Epithelial cell of esophagus (primary cell): Measurements from ENCODE around the gene CALD1.

Experiments
- DNase-seq: peaks from one replicate; pipeline ENCODE4 v3.0.0; 2010; ENCODE audit warnings: low read depth
- H3K4me3 ChIP-seq: 2 replicates; pipeline ENCODE4 v1.5.1; 2011; ENCODE audit warnings: mild to moderate bottlenecking, low read length, control low read depth
- CTCF ChIP-seq: IDR thresholded peaks from 2 replicates; pipeline ENCODE4 v1.5.1; 2011; ENCODE audit warnings: low read depth, mild to moderate bottlenecking, low read length, control low read depth, inconsistent platforms; ENCODE audit not compliant: insufficient read depth; ENCODE audit errors: missing control alignments

The CALD1 gene

GRCh38 chr7:134926396-134926795 lies 147.0 kb downstream of the CALD1 start:
- no peak for DNase-seq
- no peak overlapping the region for H3K4me3 ChIP-seq
- TF ChIP-seq CTCF: no peak

DNA sequence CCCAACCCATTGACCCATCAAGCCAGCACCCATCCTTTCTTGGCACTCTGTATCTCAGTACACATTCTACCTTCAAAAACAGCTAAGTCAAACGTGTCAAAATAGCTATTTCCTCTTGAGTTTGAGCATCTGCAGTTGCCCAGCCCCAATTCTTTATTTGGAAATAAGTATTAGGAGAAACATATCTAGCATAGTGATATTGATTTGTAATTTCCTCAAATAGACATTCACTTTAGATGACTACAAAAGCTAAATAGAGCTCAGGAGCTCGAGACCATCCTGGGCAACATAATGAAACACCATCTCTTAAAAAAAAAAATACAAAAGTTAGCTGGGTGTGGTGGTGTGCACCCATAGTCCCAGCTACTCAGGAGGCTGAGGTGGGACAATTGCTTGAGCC lies 147.6 kb downstream of the CALD1 start:
- DNase-seq: no peak
- H3K4me3 ChIP-seq: no peak overlapping the region
- TF ChIP-seq CTCF: no peak

DNA sequence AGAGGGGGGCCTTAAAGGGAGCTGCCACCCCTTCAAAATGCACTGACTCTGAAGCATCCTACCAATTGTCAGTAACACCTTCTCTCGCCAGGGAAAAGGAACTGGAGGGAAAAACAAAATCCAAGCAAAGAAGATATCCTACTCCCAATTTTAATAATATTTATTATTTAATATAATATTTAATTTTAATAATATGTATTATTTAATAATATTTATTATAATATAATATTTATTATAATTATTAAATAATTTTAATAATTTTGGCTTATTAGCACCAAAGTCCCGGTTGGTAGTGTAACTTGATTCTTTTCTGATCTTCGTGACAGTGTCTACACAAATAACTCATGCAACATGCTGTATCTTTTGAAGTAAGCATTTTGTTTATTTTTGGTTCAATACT lies 148.3 kb downstream of the CALD1 start:
- no peak for DNase-seq
- TF ChIP-seq CTCF: no peak
- no peak overlapping the region for H3K4me3 ChIP-seq

- DNase-seq: no peak
- no peak for TF ChIP-seq CTCF
- H3K4me3 ChIP-seq: no peak overlapping the region
Observed at GRCh38 chr7:134928554-134928953, 149.1 kb downstream of the CALD1 start.

GRCh38 chr7:134931487-134931886 lies 152.1 kb downstream of the CALD1 start:
- DNase-seq: no peak
- H3K4me3 ChIP-seq: no peak overlapping the region
- TF ChIP-seq CTCF: no peak

GRCh38 chr7:134932707-134933370 lies 153.4 kb downstream of the CALD1 start:
- no peak for DNase-seq
- no peak overlapping the region for H3K4me3 ChIP-seq
- no peak for TF ChIP-seq CTCF

DNA sequence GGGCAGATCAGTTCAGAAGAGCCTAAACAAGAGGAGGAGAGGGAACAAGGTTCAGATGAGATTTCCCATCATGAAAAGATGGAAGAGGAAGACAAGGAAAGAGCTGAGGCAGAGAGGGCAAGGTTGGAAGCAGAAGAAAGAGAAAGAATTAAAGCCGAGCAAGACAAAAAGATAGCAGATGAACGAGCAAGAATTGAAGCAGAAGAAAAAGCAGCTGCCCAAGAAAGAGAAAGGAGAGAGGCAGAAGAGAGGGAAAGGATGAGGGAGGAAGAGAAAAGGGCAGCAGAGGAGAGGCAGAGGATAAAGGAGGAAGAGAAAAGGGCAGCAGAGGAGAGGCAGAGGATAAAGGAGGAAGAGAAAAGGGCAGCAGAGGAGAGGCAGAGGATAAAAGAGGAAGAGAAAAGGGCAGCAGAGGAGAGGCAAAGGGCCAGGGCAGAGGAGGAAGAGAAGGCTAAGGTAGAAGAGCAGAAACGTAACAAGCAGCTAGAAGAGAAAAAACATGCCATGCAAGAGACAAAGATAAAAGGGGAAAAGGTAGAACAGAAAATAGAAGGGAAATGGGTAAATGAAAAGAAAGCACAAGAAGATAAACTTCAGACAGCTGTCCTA lies 154.1 kb downstream of the CALD1 start:
- TF ChIP-seq CTCF: no peak
- H3K4me3 ChIP-seq: no peak overlapping the region
- DNase-seq: no peak
